ENCODE data around the gene NUP35. TPM values are rescaled to one million over a fixed set of nuclear protein-coding genes. Genes with fewer than 3 reads are reported as not detected.
A peak's percentile ranks its signal among the peaks of the same experiment; 100 is the strongest.

The NUP35 gene
- total RNA-seq (ENCODE audit: unreplicated experiment): 11.8 TPM
- long read RNA-seq, partial matches to known transcripts: 0 of 4 reads
- long read RNA-seq, other reads (novel, unspliced or antisense): 1 of 4 reads

GRCh38 chr2:183124222-183124956, at the start of gene NUP35:
TSS of gene NUP35 (plus strand) at chr2:183124443. CDS start at chr2:183124458, 15 bp downstream.
- Mint-ChIP-seq H3K4me3 (ENCODE audit: unreplicated experiment) (peak within 1 kb of the TSS; percentile 95), H3K9me3 (ENCODE audit: unreplicated experiment) (no peaks in the 10 kb centered on the region), H3K27me3 (ENCODE audit: unreplicated experiment) (no peaks in the 10 kb centered on the region), H3K4me1 (ENCODE audit: unreplicated experiment) (peaks cover 21% of the 10 kb centered on the region), H3K36me3 (ENCODE audit: low read depth, unreplicated experiment) (no peaks in the 10 kb centered on the region), H3K27ac (ENCODE audit: unreplicated experiment) (peak within 1 kb of the TSS; percentile 90)
- DNase-seq (ENCODE audit: low spot score): peak; percentile 85
- no peak for TF ChIP-seq CTCF (IDR thresholded peaks at IDR 0.05; ENCODE audit: unreplicated experiment)

DNA sequence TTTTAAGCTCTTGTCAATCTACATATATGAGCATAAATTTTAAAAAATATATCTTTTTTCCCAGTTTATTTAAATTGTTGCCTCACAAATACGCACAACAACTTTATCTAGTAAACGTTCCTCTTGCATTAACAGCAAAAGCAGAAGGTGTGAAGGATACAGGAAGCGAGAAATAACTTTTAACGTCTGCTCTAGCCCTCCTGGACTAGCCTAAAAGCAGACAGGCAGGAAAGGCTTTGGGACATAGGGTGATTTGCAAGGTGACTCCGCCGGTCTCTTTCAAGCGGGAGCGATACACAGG, 46.1 kb upstream of the NUP35 start:
- Mint-ChIP-seq H3K27ac (ENCODE audit: unreplicated experiment) (peak overlapping the region; percentile 93), H3K9me3 (ENCODE audit: unreplicated experiment) (no peaks in the 10 kb centered on the region), H3K36me3 (ENCODE audit: low read depth, unreplicated experiment) (no peaks in the 10 kb centered on the region), H3K27me3 (ENCODE audit: unreplicated experiment) (peaks cover 3% of the 10 kb centered on the region), H3K4me1 (ENCODE audit: unreplicated experiment) (peaks cover 7% of the 10 kb centered on the region), H3K4me3 (ENCODE audit: unreplicated experiment) (peak overlapping the region; percentile 92)
- DNase-seq (ENCODE audit: low spot score): no peak
- no peak for TF ChIP-seq CTCF (IDR thresholded peaks at IDR 0.05; ENCODE audit: unreplicated experiment)

GRCh38 chr2:183078464-183079138, 45.6 kb upstream of the NUP35 start, which contains the start of gene DUSP19:
TSS of gene DUSP19 (plus strand) at chr2:183078747. CDS start at chr2:183078934, 187 bp downstream.
- Mint-ChIP-seq H3K4me3 (ENCODE audit: unreplicated experiment) (peak within 1 kb of the TSS; percentile 92), H3K9me3 (ENCODE audit: unreplicated experiment) (no peaks in the 10 kb centered on the region), H3K27me3 (ENCODE audit: unreplicated experiment) (peaks cover 3% of the 10 kb centered on the region), H3K27ac (ENCODE audit: unreplicated experiment) (peak within 1 kb of the TSS; percentile 93), H3K36me3 (ENCODE audit: low read depth, unreplicated experiment) (no peaks in the 10 kb centered on the region), H3K4me1 (ENCODE audit: unreplicated experiment) (peaks cover 7% of the 10 kb centered on the region)
- TF ChIP-seq CTCF (IDR thresholded peaks at IDR 0.05; ENCODE audit: unreplicated experiment): no peak
- DNase-seq (ENCODE audit: low spot score): peak; percentile 85

- Mint-ChIP-seq H3K4me3 (ENCODE audit: unreplicated experiment) (peak overlapping the region; percentile 92), H3K4me1 (ENCODE audit: unreplicated experiment) (peaks cover 7% of the 10 kb centered on the region), H3K36me3 (ENCODE audit: low read depth, unreplicated experiment) (no peaks in the 10 kb centered on the region), H3K27ac (ENCODE audit: unreplicated experiment) (peak overlapping the region; percentile 93), H3K27me3 (ENCODE audit: unreplicated experiment) (peaks cover 3% of the 10 kb centered on the region), H3K9me3 (ENCODE audit: unreplicated experiment) (no peaks in the 10 kb centered on the region)
- no peak for DNase-seq (ENCODE audit: low spot score)
- TF ChIP-seq CTCF (IDR thresholded peaks at IDR 0.05; ENCODE audit: unreplicated experiment): no peak
Observed at GRCh38 chr2:183079139-183079775, 45.0 kb upstream of the NUP35 start.
